ENCODE data around the gene ST8SIA1.
"Not testable (repeated sequence)": the region's sequence is repeated elsewhere in the genome, so short reads cannot be mapped to it uniquely, and the experiment has no call there.

ST8SIA1 gene

DNA sequence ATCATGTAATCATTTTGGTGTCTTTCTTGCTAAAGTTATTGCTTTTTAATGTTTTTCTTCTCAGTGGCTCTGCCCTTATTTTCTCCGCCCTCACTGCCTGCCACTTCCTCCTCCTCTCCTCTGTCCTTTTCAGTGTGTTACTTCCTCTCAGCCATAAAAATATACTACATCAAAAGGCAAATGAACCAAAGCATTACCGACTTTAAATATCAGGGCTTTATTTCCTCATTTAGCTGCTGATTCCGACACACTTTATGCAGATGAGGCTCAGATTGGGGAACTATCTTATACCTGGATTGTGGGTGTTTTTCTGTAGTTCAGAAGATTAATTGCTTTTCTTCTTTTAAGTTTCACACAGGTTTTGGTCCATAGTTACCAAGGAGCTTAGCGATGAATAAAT, 170.4 kb downstream of the ST8SIA1 start:
- no peak overlapping the region for H3K4me3 ChIP-seq (ENCODE audit: insufficient read length, low read depth)
- no peaks in the 10 kb centered on the region for H3K27me3 ChIP-seq (ENCODE audit: insufficient read depth, insufficient read length)
- H3K9ac ChIP-seq (ENCODE audit: insufficient read length, low read depth) = no peak overlapping the region
- H3K36me3 ChIP-seq (ENCODE audit: insufficient read depth, insufficient read length, low read length) = no peaks in the 10 kb centered on the region
- no peaks in the 10 kb centered on the region for H3K4me1 ChIP-seq (ENCODE audit: insufficient read depth, insufficient read length)
- DNase-seq (ENCODE audit: low read depth, low spot score) = no peak
- TF ChIP-seq SUZ12 (IDR thresholded peaks at IDR 0.05; ENCODE audit: extremely low read depth, insufficient read depth, insufficient read length) (no peak), YY1 (IDR thresholded peaks at IDR 0.05; ENCODE audit: insufficient read depth, insufficient read length) (no peak), ZNF274 (IDR thresholded peaks at IDR 0.05; ENCODE audit: low read depth, low read length) (no peak)
- H3K9me3 ChIP-seq (ENCODE audit: insufficient read depth, low read length) = no peaks in the 10 kb centered on the region

DNA sequence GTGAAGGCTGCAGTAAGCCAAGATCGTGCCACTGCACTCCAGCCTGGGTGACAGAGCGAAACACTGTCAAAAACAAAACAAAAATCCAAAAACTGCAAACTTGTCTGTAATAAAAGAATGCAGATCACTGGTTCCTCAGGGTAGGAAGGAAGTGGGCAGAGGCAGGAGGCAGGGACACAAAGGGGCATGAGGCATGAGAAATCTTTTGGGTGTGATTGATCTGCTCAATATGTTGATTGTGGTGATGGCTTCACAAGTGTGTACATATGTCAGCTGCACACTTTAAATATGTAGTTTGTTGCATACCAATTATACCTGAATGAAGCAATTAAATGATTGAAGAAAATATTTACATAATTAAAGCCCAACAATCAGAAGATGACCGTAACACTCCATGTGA, 170.9 kb downstream of the ST8SIA1 start:
- no peaks in the 10 kb centered on the region for H3K4me1 ChIP-seq (ENCODE audit: insufficient read depth, insufficient read length)
- H3K9me3 ChIP-seq (ENCODE audit: insufficient read depth, low read length) = no peaks in the 10 kb centered on the region
- H3K36me3 ChIP-seq (ENCODE audit: insufficient read depth, insufficient read length, low read length) = no peaks in the 10 kb centered on the region
- H3K4me3 ChIP-seq (ENCODE audit: insufficient read length, low read depth) = no peak overlapping the region
- no peak overlapping the region for H3K9ac ChIP-seq (ENCODE audit: insufficient read length, low read depth)
- no peaks in the 10 kb centered on the region for H3K27me3 ChIP-seq (ENCODE audit: insufficient read depth, insufficient read length)
- DNase-seq (ENCODE audit: low read depth, low spot score) = no peak
- TF ChIP-seq SUZ12 (IDR thresholded peaks at IDR 0.05; ENCODE audit: extremely low read depth, insufficient read depth, insufficient read length) (no peak), ZNF274 (IDR thresholded peaks at IDR 0.05; ENCODE audit: low read depth, low read length) (no peak), YY1 (IDR thresholded peaks at IDR 0.05; ENCODE audit: insufficient read depth, insufficient read length) (no peak)

- Histone ChIP-seq H3K9me3 (ENCODE audit: insufficient read depth, low read length) (no peaks in the 10 kb centered on the region), H3K9ac (ENCODE audit: insufficient read length, low read depth) (no peak overlapping the region), H3K27me3 (ENCODE audit: insufficient read depth, insufficient read length) (no peaks in the 10 kb centered on the region), H3K4me1 (ENCODE audit: insufficient read depth, insufficient read length) (no peaks in the 10 kb centered on the region), H3K4me3 (ENCODE audit: insufficient read length, low read depth) (no peak overlapping the region), H3K36me3 (ENCODE audit: insufficient read depth, insufficient read length, low read length) (no peaks in the 10 kb centered on the region)
- no peak for DNase-seq (ENCODE audit: low read depth, low spot score)
- TF ChIP-seq YY1 (IDR thresholded peaks at IDR 0.05; ENCODE audit: insufficient read depth, insufficient read length) (no peak), ZNF274 (IDR thresholded peaks at IDR 0.05; ENCODE audit: low read depth, low read length) (no peak), SUZ12 (IDR thresholded peaks at IDR 0.05; ENCODE audit: extremely low read depth, insufficient read depth, insufficient read length) (no peak)
Measured at GRCh38 chr12:22160396-22161003, 174.0 kb downstream of the ST8SIA1 start.

DNA sequence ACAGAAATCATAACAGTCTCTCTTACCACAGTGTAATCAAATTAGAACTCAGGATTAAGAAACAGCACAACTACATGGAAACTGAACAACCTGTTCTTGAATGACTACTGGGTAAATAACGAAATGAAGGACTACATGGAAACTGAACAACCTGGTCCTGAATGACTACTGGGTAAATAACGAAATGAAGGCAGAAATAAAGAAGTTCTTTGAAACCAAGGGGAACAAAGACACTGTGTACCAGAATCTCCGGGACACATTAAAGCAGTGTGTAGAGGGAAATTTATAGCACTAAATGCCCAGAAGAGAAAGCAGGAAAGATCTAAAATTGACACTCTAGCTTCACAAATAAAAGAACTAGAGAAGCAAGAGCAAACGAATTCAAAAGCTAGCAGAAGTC, 185.2 kb downstream of the ST8SIA1 start:
- H3K36me3 ChIP-seq (ENCODE audit: insufficient read depth, insufficient read length, low read length); H3K4me3 ChIP-seq (ENCODE audit: insufficient read length, low read depth); H3K27me3 ChIP-seq (ENCODE audit: insufficient read depth, insufficient read length); H3K4me1 ChIP-seq (ENCODE audit: insufficient read depth, insufficient read length); H3K9ac ChIP-seq (ENCODE audit: insufficient read length, low read depth); DNase-seq (ENCODE audit: low read depth, low spot score); H3K9me3 ChIP-seq (ENCODE audit: insufficient read depth, low read length): not testable (repeated sequence)

GRCh38 chr12:22146686-22147085, 187.8 kb downstream of the ST8SIA1 start:
- not testable (repeated sequence) for H3K9ac ChIP-seq (ENCODE audit: insufficient read length, low read depth)

More at GRCh38 chr12:22146686-22147085, 187.8 kb downstream of the ST8SIA1 start:
- not testable (repeated sequence) for DNase-seq (ENCODE audit: low read depth, low spot score); H3K4me3 ChIP-seq (ENCODE audit: insufficient read length, low read depth); H3K9me3 ChIP-seq (ENCODE audit: insufficient read depth, low read length); H3K36me3 ChIP-seq (ENCODE audit: insufficient read depth, insufficient read length, low read length); H3K27me3 ChIP-seq (ENCODE audit: insufficient read depth, insufficient read length); H3K4me1 ChIP-seq (ENCODE audit: insufficient read depth, insufficient read length)
